Gastroesophageal sphincter (tissue), 4 donors: ENCODE results near the gene ZIC4. TPM values are rescaled to one million over a fixed set of nuclear protein-coding genes. Genes with fewer than 3 reads are reported as not detected.

Source experiments
- ATAC-seq: fragments of 150-250 bp; one replicate; pipeline ENCODE4 v1.9.1; 2016; ENCODE audit warnings: mild to moderate bottlenecking, moderate library complexity
- H3K27ac ChIP-seq, 4 donors: fragments of 200-600 bp; sonication (generic) in 3 of 4; 1 replicate in 3 of 4; 2 replicates in 1 of 4; pipeline ENCODE4 v1.5.1; 2016 to 2019
- H3K27me3 ChIP-seq: fragments of 200-600 bp; sonication (generic); one replicate; pipeline ENCODE4 v1.5.1; 2019
- H3K36me3 ChIP-seq, 2 donors: fragments of 200-600 bp; sonication (generic); one replicate each; pipeline ENCODE4 v1.5.1; 2019; ENCODE audit warnings: control low read depth in 1 of 2
- H3K4me1 ChIP-seq, 3 donors: fragments of 200-600 bp; sonication (generic); 1 replicate in 2 of 3; 2 replicates in 1 of 3; pipeline ENCODE4 v1.5.1; 2016 to 2019; ENCODE audit warnings: control low read depth in 2 of 3
- H3K4me3 ChIP-seq, 2 donors: fragments of 200-600 bp; sonication (generic); one replicate each; pipeline ENCODE4 v1.5.1; 2019; ENCODE audit warnings: mild to moderate bottlenecking in 1 of 2, moderate library complexity in 1 of 2
- H3K9me3 ChIP-seq, 3 donors: fragments of 200-600 bp; sonication (generic); one replicate each; pipeline ENCODE4 v1.5.1; 2017 to 2019; ENCODE audit warnings: control low read depth in 2 of 3
- EP300 ChIP-seq: sonication (generic); formaldehyde crosslinking; IDR thresholded peaks from one replicate; pipeline ENCODE4 v1.6.1; 2017; ENCODE audit warnings: antibody characterized with exemption, mild to moderate bottlenecking
- POLR2A ChIP-seq, 2 donors: fragments of 450-650 bp; IDR thresholded peaks; one replicate each; pipeline ENCODE4 v1.6.1; 2017; ENCODE audit warnings: antibody characterized with exemption in 2 of 2, mild to moderate bottlenecking in 2 of 2, moderate library complexity in 1 of 2
- POLR2AphosphoS5 ChIP-seq: sonication (generic); formaldehyde crosslinking; IDR thresholded peaks from one replicate; pipeline ENCODE4 v1.6.1; 2017; ENCODE audit warnings: antibody characterized with exemption
- WGBS, 2 donors: methylation state at CpG; one replicate each; pipeline ENCODE4 v1.1.5; 2018; ENCODE audit warnings: low coverage in 1 of 2; 5-methylcytosine and 5-hydroxymethylcytosine counted together
- total RNA-seq, 4 donors: library from RNA; depleted of rRNA; stranded (reverse); fragments of >200 nt; gene quantifications; one replicate each; pipeline ENCODE4 v1.1.0, GENCODE V29; 2016
- TF ChIP-seq, protein P1 (sequence below), 4 experiments: fragments of 200-600 bp in 2 of 4; fragments of 450-650 bp in 2 of 4; sonication (generic) in 1 of 4; IDR thresholded peaks; one replicate each; pipeline ENCODE4 v1.5.1; 2017 to 2019; ENCODE audit warnings: antibody characterized with exemption in 4 of 4, mild to moderate bottlenecking in 2 of 4, moderate library complexity in 2 of 4

Gene ZIC4
- total RNA-seq, 4 donors from 2014 or later = 0.13 TPM; not detected in 3

DNA sequence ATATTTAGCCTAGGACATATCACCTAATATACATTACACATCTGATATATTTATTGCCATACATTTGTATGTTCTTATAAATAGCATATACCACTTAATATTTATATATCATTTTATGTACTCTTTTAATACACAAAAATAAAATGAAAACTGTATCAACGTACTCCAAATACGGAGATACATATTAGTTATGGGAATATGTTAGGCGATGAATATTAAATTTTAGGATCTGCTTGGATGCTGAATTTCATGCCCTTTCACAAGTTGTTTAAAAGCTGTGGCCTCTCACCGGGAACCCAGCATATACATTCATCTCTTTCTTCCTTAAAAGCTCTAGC, 50.6 kb downstream of the ZIC4 start:
- peaks cover 0 to 12% (median 0%) of the 10 kb centered on the region in 3 donors for H3K4me1 ChIP-seq
- peaks cover 95% of the 10 kb centered on the region for H3K27me3 ChIP-seq
- H3K27ac ChIP-seq = no peak overlapping the region
- no peaks in the 10 kb centered on the region for H3K36me3 ChIP-seq
- TF ChIP-seq EP300 (no peak), POLR2A (IDR thresholded peaks at IDR 0.05) (no peak), POLR2AphosphoS5 (no peak)
- TF ChIP-seq, protein P1, sequence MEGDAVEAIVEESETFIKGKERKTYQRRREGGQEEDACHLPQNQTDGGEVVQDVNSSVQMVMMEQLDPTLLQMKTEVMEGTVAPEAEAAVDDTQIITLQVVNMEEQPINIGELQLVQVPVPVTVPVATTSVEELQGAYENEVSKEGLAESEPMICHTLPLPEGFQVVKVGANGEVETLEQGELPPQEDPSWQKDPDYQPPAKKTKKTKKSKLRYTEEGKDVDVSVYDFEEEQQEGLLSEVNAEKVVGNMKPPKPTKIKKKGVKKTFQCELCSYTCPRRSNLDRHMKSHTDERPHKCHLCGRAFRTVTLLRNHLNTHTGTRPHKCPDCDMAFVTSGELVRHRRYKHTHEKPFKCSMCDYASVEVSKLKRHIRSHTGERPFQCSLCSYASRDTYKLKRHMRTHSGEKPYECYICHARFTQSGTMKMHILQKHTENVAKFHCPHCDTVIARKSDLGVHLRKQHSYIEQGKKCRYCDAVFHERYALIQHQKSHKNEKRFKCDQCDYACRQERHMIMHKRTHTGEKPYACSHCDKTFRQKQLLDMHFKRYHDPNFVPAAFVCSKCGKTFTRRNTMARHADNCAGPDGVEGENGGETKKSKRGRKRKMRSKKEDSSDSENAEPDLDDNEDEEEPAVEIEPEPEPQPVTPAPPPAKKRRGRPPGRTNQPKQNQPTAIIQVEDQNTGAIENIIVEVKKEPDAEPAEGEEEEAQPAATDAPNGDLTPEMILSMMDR (IDR thresholded peaks at IDR 0.05) = no peak
- 4 to 11% methylated on average over 4 of the region's 4 CpGs for WGBS, 2 donors
- no peak for ATAC-seq
- H3K9me3 ChIP-seq = peaks cover 0 to 12% (median 0%) of the 10 kb centered on the region in 3 donors
- H3K4me3 ChIP-seq = no peak overlapping the region

DNA sequence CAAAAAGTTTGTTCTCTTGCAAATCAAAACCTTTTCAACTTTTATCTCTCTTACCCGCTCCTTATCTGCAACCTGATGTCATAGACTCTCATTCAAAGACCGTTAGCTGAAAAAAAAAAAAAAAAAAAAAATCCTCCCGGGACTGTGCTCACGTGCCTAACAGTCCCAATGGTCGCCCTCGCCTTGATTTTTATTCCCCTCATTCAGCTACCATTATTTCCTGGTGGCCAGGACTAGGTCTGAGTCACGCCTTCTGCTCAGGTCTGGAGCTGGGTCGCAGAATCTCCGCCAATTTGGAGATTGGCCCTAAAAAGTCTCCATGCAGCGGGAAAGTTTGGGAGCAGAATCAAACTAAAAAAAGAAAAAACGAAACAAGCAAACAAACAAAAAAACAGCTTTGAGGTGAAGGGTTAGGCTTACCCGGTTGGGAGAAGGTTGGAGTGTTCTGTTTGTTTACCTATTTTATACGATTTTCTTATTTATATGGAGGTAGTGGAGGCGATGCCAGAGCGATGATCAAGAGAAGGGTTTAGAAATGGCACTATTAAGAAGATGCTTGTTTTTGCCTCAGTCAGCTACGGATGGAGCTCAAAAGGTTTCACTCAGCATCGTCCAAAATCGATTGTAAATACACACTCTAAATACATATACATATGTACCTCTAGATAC, 51.1 kb downstream of the ZIC4 start:
- no peak overlapping the region for H3K4me3 ChIP-seq
- H3K27ac ChIP-seq = no peak overlapping the region
- H3K9me3 ChIP-seq = peaks cover 0 to 12% (median 0%) of the 10 kb centered on the region in 3 donors
- H3K4me1 ChIP-seq = peaks cover 0 to 12% (median 0%) of the 10 kb centered on the region in 3 donors
- TF ChIP-seq POLR2A (IDR thresholded peaks at IDR 0.05) = no peak
- no peak for TF ChIP-seq EP300
- no peak for TF ChIP-seq POLR2AphosphoS5
- TF ChIP-seq, protein P1 (IDR thresholded peaks at IDR 0.05) = no peak
- H3K27me3 ChIP-seq = peaks cover 95% of the 10 kb centered on the region
- WGBS, 2 donors = 4 to 8% methylated on average over 16 to 18 of the region's 18 CpGs
- ATAC-seq = no peak
- no peaks in the 10 kb centered on the region for H3K36me3 ChIP-seq

DNA sequence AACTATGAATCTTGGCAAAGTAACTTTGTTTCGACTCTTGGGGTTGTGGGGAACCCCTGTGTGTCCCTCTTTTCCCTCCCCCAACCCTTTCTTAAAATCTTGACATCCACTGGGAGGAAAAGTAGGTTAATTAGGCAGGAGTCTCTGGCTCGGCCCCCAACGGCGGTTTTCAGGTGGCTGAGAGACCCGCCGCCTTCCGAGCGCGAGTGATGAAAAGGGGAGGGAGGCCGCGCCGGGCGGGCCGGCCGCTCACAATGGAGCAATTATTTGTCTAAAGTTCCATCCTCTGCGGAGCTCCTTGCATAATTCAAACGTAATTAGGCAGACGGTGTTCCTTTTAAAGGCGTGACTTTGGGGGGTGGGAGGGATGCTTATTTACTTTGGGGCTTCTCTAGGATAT, 51.7 kb downstream of the ZIC4 start:
- Histone ChIP-seq H3K36me3 (no peaks in the 10 kb centered on the region), H3K27ac (no peak overlapping the region), H3K27me3 (peaks cover 90% of the 10 kb centered on the region), H3K4me1 (peaks cover 0 to 10% (median 0%) of the 10 kb centered on the region in 3 donors), H3K9me3 (peaks cover 0 to 12% (median 0%) of the 10 kb centered on the region in 3 donors), H3K4me3 (no peak overlapping the region)
- ATAC-seq = no peak
- 0% methylated on average over 2 of the region's 19 CpGs; no CpG with 5 or more reads in 1 of the 2 donors for WGBS, 2 donors
- TF ChIP-seq POLR2A (IDR thresholded peaks at IDR 0.05) (no peak), EP300 (no peak), POLR2AphosphoS5 (no peak)
- TF ChIP-seq, protein P1 (IDR thresholded peaks at IDR 0.05) = no peak

DNA sequence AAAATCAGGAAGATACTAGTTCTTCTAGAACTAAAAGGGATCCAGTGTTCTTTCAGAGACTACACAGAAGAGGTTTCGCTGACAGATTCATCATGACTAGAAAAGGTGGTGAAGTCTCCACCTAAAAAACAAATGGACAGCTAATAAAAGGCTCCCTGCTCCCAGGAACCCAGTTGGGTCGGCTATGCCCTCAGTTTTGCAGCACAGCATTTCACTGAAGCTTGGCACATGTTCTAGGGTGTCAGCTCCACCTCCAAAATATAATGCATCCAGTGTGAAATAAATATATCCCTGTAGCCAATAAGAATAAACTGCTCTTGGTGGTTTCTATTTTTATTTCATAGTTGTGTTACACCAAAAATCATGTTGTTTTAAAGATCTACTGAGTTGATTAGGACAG, 55.0 kb downstream of the ZIC4 start:
- TF ChIP-seq EP300 (no peak), POLR2AphosphoS5 (no peak), POLR2A (IDR thresholded peaks at IDR 0.05) (no peak)
- TF ChIP-seq, protein P1 (IDR thresholded peaks at IDR 0.05) = no peak
- H3K36me3 ChIP-seq = no peaks in the 10 kb centered on the region
- H3K9me3 ChIP-seq = no peaks in the 10 kb centered on the region
- ATAC-seq = no peak
- no peak overlapping the region for H3K27ac ChIP-seq
- H3K4me3 ChIP-seq = no peak overlapping the region
- WGBS, 2 donors = 36 to 53% methylated on average over 2 of the region's 2 CpGs
- peaks cover 72% of the 10 kb centered on the region for H3K27me3 ChIP-seq
- H3K4me1 ChIP-seq = peaks cover 0 to 4% (median 0%) of the 10 kb centered on the region in 3 donors

DNA sequence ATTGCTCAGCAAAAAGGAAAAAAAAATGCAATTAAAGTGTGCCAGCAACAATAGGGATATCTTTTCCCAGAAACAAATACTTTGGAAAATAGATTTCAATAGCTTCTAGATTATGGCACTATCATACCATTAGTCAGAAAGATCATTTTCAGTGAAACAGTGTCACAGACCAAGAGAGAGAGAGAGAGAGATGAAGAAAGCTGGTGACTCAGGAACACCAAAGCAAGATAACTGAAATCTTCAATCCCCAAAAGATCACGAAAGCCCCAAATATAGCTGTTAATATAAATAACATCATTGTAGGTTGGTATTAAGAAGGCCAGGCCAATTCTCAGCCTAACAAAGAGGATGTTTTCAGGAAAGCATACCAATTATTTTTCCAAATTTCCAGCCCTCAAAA, 57.4 kb downstream of the ZIC4 start:
- TF ChIP-seq, protein P1 (IDR thresholded peaks at IDR 0.05) = no peak
- no peak for TF ChIP-seq POLR2A (IDR thresholded peaks at IDR 0.05)
- no peak for TF ChIP-seq POLR2AphosphoS5
- no peak for TF ChIP-seq EP300
- Histone ChIP-seq H3K4me3 (no peak overlapping the region), H3K4me1 (no peaks in the 10 kb centered on the region), H3K36me3 (no peaks in the 10 kb centered on the region), H3K27me3 (peaks cover 61% of the 10 kb centered on the region), H3K9me3 (no peaks in the 10 kb centered on the region), H3K27ac (no peak overlapping the region)
- 69 to 100% methylated on average over 1 of the region's 1 CpG for WGBS, 2 donors
- ATAC-seq = no peak
